Measurements from ENCODE around the gene SOX13.
"Not testable (repeated sequence)": the region's sequence is repeated elsewhere in the genome, so short reads cannot be mapped to it uniquely, and the experiment has no call there.

SOX13 gene

GRCh38 chr1:204087893-204088528 lies 15.1 kb downstream of the SOX13 start:
- no peak for DNase-seq

- no peak for DNase-seq
Observed at GRCh38 chr1:204088596-204088995, 15.7 kb downstream of the SOX13 start.

DNA sequence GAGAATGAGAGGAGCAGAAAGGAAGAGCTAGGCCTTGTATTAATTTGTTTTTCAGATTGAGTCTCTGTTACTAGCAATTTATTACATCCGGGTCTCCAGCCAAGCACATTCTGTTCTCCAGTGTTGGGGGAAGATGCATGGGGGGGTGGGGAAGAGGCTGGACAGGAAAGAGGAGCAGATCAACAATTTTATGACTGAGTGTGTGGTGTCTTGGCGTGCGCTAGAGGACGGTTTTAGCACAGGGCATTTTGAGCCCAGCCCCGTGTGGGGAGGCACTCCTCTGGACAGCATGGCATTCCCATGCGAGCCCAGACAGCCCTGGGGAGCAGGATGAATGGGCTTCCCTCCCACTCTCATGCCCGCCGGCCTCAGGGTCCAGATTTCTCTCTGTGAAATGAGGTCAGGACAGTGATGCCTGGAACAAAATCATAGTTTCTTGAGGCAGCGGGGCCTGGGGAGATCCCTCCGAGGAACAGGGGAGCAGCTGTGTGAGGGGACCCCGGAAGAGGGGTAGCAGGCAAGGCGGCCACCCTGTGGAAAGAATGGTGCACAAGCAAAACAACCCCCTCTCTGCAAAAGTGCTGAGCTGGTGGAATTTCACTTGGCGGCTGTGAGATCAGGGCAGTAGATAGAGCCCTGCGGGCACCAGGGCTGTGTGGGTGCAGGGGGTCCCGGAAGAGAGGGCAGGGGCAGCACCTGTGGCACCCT lies 16.3 kb downstream of the SOX13 start:
- DNase-seq, result no peak

GRCh38 chr1:204090132-204090531 lies 17.2 kb downstream of the SOX13 start:
- DNase-seq, result not testable (repeated sequence)

DNA sequence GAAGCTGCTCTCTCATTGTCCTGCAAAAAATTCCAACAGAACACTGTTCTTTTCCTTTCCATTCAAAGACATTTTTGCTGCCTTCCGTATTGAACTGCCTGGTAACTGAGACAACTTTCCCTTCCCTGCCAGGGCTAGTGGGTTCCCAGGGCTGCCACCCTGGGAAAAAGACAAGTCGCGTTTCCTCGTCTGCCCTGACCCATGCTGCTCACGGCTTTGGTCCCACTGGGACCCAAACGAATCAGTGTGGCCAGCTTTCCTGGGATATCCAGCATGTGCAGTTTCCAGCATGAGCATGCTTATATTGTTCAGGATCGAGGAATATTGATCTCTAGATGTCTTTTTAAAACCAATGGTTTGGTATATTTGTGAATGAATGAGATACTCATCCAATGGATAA lies 18.2 kb downstream of the SOX13 start:
- no peak for DNase-seq

GRCh38 chr1:204091787-204092312 lies 18.9 kb downstream of the SOX13 start:
- DNase-seq, result no peak

- DNase-seq, result no peak
Observed at GRCh38 chr1:204092632-204093420, 19.9 kb downstream of the SOX13 start.

- DNase-seq, result no peak
Observed at GRCh38 chr1:204093421-204093717, 20.5 kb downstream of the SOX13 start.

DNA sequence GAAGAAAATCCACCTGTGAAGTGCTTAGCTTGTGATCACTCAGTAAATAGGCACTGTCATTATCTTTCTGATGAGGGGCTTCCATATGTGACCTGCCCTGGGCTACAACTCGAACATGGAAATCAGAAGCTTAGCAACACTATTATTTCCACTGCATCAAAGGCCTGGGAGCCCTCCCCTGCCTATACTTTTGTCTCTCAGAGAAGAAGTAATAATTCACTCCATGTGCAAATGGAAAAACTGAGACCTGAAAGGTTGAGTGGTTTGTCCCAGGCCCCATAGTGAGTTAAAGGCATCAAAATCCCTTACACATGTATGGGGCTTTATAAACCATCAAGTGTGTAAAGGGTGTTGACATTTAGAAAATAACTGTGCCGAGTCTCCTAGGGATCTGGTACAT lies 20.9 kb downstream of the SOX13 start:
- DNase-seq, result no peak

GRCh38 chr1:204094313-204094729 lies 21.4 kb downstream of the SOX13 start:
- no peak for DNase-seq

GRCh38 chr1:204094856-204095634 lies 22.1 kb downstream of the SOX13 start:
- DNase-seq, result no peak

GRCh38 chr1:204096931-204097330 lies 24.0 kb downstream of the SOX13 start:
- no peak for DNase-seq

DNA sequence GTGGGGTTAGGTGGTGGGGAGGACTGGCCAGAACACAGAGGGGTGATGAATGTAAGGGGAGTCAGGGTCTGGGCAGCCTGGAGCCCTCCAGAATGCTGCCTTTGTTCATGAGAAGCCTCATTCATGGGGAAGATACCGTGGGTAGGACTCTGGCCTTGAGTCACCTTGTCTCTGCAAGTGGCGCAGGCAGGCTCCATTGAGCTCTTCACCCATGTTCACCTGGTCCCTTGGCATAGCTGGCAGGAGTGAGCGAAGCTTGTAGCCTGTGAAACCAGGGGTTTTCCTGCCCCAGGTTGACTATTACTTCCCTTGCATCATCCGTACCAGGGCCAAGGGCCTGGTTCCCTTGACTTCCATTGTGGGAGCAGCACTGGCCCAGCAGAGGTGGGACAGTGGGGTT lies 25.8 kb downstream of the SOX13 start:
- no peak for DNase-seq

DNA sequence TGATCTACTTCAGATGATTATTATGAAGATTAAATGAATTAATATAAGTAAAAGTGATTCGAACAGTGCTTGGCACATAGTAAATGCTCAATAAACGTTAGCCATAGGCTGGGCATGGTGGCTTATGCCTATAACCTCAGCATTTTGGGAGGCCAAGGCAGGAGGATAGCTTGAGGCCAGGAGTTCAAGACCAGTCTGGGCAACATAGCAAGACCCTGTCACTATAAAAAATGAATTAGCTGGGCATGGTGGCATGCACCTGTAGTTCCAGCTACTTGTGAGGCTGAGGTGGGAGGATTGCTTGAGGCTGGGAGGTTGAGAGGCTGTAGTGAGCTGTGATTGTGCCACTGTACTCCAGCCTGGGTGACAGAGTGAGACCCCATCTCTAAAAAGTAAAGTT lies 26.8 kb downstream of the SOX13 start:
- DNase-seq, result not testable (repeated sequence)

DNA sequence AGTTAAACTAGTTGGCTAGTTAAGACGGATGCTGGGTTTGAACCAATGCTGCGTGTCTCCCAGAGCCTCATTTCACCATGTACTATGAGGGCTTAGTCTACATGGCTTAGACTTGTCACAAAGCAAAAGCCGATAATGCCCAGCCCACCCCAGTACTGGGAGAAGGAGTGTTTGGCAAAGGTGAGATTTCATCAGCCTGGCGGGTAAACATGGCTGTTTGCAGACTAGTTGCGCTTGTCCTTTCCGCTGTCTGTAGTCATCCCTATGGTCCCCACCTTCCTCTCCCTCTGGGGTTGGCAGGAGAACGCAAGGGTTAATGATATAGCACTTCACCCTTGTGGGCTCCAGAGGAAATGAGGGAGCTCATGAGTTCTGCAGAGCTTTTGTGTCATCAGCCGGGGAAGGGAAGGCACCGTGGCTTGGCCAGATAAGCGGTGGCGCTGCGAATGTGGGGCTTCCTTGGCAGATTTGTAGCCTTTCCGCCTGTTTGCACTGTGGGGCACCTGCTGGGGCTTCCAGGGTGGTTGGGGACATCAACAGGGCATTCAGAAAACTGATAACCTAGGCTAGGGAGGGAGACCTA lies 29.2 kb downstream of the SOX13 start:
- no peak for DNase-seq

DNA sequence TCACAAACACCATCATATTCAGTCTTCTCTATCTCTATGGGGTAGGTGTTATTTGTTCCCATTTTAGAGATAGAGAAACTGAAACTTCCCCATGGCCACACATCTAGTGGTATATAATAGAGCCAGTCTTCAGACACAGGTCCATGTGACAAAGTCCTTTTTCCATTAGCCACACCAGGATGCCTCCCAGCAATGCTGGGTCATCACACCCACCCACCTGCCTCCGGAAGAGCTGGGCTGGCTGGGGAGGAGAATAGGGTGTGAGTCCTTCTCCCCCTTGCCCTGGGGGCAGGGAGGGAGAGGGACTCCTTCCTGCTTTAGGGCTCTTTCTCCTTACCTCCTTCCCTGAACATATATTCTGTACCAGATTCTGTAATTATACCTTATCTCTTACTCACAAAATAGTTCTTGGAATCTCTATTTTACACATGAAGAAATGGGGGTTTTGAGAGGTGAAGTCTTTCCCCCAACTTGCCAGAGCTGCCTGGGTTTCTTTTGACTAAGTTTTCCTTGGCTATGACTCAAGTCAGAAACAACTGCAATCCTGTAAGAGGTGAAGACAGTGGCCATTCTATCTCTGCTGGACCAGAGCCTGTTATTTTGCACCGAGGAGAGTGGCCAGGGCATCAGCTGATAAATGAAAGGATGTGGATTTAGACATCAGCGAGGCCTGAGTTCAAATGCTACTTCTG lies 30.0 kb downstream of the SOX13 start:
- no peak for DNase-seq

- DNase-seq, result no peak
Observed at GRCh38 chr1:204103431-204103741, 30.5 kb downstream of the SOX13 start.

GRCh38 chr1:204104331-204105130 lies 31.6 kb downstream of the SOX13 start:
- DNase-seq, result no peak

- DNase-seq, result no peak
Observed at GRCh38 chr1:204105131-204105515, 32.2 kb downstream of the SOX13 start.

- no peak for DNase-seq
Observed at GRCh38 chr1:204106825-204107224, 33.9 kb downstream of the SOX13 start.

- no peak for DNase-seq
Observed at GRCh38 chr1:204107892-204108291, 35.0 kb downstream of the SOX13 start.
